Smooth muscle cell (in vitro differentiated cells): ENCODE results near the gene GUCY2D. TPM values are rescaled to one million over a fixed set of nuclear protein-coding genes. Genes with fewer than 3 reads are reported as not detected.
"Not testable (repeated sequence)": the region's sequence is repeated elsewhere in the genome, so short reads cannot be mapped to it uniquely, and the experiment has no call there.

Experiments
- DNase-seq: peaks from one replicate; lab custom pipeline; 2025; ENCODE audit not compliant: unreplicated experiment; lab: John Stamatoyannopoulos, UW
- H2AFZ ChIP-seq: fragments of 200-600 bp; sonication (generic); 2 replicates; pipeline ENCODE4 v1.6.0; 2016; ENCODE audit warnings: antibody characterized with exemption, low read depth, mild to moderate bottlenecking
- H3F3A ChIP-seq: fragments of 200-600 bp; sonication (generic); 2 replicates; pipeline ENCODE4 v1.6.0; 2017; ENCODE audit warnings: antibody characterized with exemption, low read depth
- H3K27ac ChIP-seq: fragments of 200-600 bp; sonication (generic); 2 replicates; pipeline ENCODE4 v1.5.1; 2016; ENCODE audit warnings: low read depth, mild to moderate bottlenecking
- H3K27me3 ChIP-seq: fragments of 200-600 bp; sonication (generic); 2 replicates; pipeline ENCODE4 v1.6.1; 2016; ENCODE audit warnings: low read depth, mild to moderate bottlenecking
- H3K36me3 ChIP-seq: fragments of 200-600 bp; sonication (generic); 2 replicates; pipeline ENCODE4 v1.5.1; 2016; ENCODE audit warnings: low read depth
- H3K4me1 ChIP-seq: fragments of 200-600 bp; sonication (generic); 2 replicates; pipeline ENCODE4 v1.5.1; 2016; ENCODE audit warnings: low read depth
- H3K4me2 ChIP-seq: fragments of 200-600 bp; sonication (generic); 2 replicates; pipeline ENCODE4 v1.6.0; 2016; ENCODE audit warnings: mild to moderate bottlenecking
- H3K4me3 ChIP-seq: fragments of 200-600 bp; sonication (generic); 2 replicates; pipeline ENCODE4 v1.5.1; 2016; ENCODE audit warnings: mild to moderate bottlenecking
- H3K79me2 ChIP-seq: fragments of 200-600 bp; sonication (generic); 2 replicates; pipeline ENCODE4 v1.6.0; 2016; ENCODE audit warnings: low read depth, mild to moderate bottlenecking
- H3K9ac ChIP-seq: fragments of 200-600 bp; sonication (generic); 2 replicates; pipeline ENCODE4 v1.6.0; 2016; ENCODE audit warnings: low read depth
- H3K9me3 ChIP-seq: fragments of 200-600 bp; sonication (generic); replicated peaks from 2 replicates; pipeline ENCODE4 v1.5.1; 2016; ENCODE audit warnings: low read depth
- H4K20me1 ChIP-seq: fragments of 200-600 bp; sonication (generic); 2 replicates; pipeline ENCODE4 v1.6.0; 2016; ENCODE audit warnings: low read depth
- CTCF ChIP-seq: fragments of 200-600 bp; sonication (generic); IDR thresholded peaks from 2 replicates; pipeline ENCODE4 v1.5.1; 2017; ENCODE audit warnings: borderline replicate concordance, mild to moderate bottlenecking, antibody characterized with exemption; ENCODE audit not compliant: insufficient read depth, poor library complexity, severe bottlenecking
- WGBS: methylation state at CpG from one replicate; pipeline ENCODE4 v1.1.7; 2016; ENCODE audit warnings: low lambda C conversion rate; 5-methylcytosine and 5-hydroxymethylcytosine counted together
- polyA plus RNA-seq: library from polyadenylated mRNA; unstranded; fragments of >200 nt; fragmentation: Nextera tagmentation; extraction: Ambion mirVana; gene quantifications from 2 replicates; pipeline ENCODE4 v1.2.1, GENCODE V29; 2016
- total RNA-seq: library from RNA; depleted of rRNA; stranded (reverse); fragments of >200 nt; gene quantifications from 2 replicates; pipeline ENCODE4 v1.2.3, GENCODE V29; 2014

The GUCY2D gene
- total and polyA plus RNA-seq, 2 experiments from 2014 or later, result 0.57 TPM; not detected in 1

- Histone ChIP-seq H3K4me2 (peak overlapping the region; percentile 50), H3K4me3 (peak overlapping the region; percentile 18), H3K9ac (no peak overlapping the region), H2AFZ (no peak overlapping the region), H3K9me3 (no peaks in the 10 kb centered on the region), H3K36me3 (no peaks in the 10 kb centered on the region), H3K27me3 (peaks cover 39% of the 10 kb centered on the region), H3F3A (peaks cover 9% of the 10 kb centered on the region), H3K79me2 (no peaks in the 10 kb centered on the region), H3K27ac (no peak overlapping the region), H3K4me1 (peaks cover 3% of the 10 kb centered on the region), H4K20me1 (no peaks in the 10 kb centered on the region)
- WGBS, result 9% methylated on average over 14 of the region's 14 CpGs
- DNase-seq, result no peak
- peak; percentile 75 for TF ChIP-seq CTCF
These were observed 55.3 kb downstream of the GUCY2D start for GRCh38 chr17:8057691-8058114.

- Histone ChIP-seq H2AFZ (no peak overlapping the region), H3F3A (peaks cover 9% of the 10 kb centered on the region), H3K79me2 (no peaks in the 10 kb centered on the region), H3K4me3 (no peak overlapping the region), H3K27ac (no peak overlapping the region), H3K9ac (no peak overlapping the region), H3K4me2 (no peak overlapping the region), H3K27me3 (peaks cover 52% of the 10 kb centered on the region), H4K20me1 (no peaks in the 10 kb centered on the region), H3K9me3 (no peaks in the 10 kb centered on the region), H3K4me1 (peaks cover 6% of the 10 kb centered on the region), H3K36me3 (no peaks in the 10 kb centered on the region)
- WGBS, result 83% methylated on average over 7 of the region's 7 CpGs
- TF ChIP-seq CTCF, result no peak
- no peak for DNase-seq
These were observed 56.7 kb downstream of the GUCY2D start for GRCh38 chr17:8059131-8059530.

GRCh38 chr17:8060274-8060673 is 57.9 kb downstream of the GUCY2D start:
- DNase-seq, result no peak
- Histone ChIP-seq H3K9me3 (no peaks in the 10 kb centered on the region), H4K20me1 (no peaks in the 10 kb centered on the region), H3K79me2 (no peaks in the 10 kb centered on the region), H3K4me2 (no peak overlapping the region), H3K36me3 (no peaks in the 10 kb centered on the region), H3K9ac (no peak overlapping the region), H3K4me1 (peaks cover 6% of the 10 kb centered on the region), H3K27me3 (peaks cover 63% of the 10 kb centered on the region), H3F3A (peaks cover 9% of the 10 kb centered on the region), H3K27ac (no peak overlapping the region), H3K4me3 (no peak overlapping the region), H2AFZ (no peak overlapping the region)
- peak; percentile 74 for TF ChIP-seq CTCF
- WGBS, result 10% methylated on average over 10 of the region's 10 CpGs

DNA sequence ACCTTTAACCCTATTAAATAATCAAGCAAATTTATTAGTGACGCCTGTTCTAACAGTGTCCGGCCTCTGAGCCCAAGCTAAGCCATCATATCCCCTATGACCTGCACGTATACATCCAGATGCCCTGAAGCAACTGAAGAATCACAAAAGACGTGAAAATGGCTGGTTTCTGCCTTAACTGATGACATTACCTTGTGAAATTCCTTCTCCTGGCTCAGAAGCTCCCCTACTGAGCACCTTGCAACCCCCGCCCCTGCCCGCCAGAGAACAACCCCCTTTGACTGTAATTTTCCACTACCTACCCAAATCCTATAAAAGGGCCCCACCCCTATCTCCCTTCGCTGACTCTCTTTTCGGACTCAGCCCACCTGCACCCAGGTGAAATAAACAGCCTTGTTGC is 59.4 kb downstream of the GUCY2D start:
- not testable (repeated sequence) for DNase-seq, H3F3A ChIP-seq, H3K4me2 ChIP-seq, H4K20me1 ChIP-seq, H3K36me3 ChIP-seq, H2AFZ ChIP-seq, H3K9me3 ChIP-seq, H3K4me1 ChIP-seq, H3K27ac ChIP-seq, H3K79me2 ChIP-seq, H3K9ac ChIP-seq, H3K4me3 ChIP-seq
- WGBS, result 14% methylated on average over 8 of the region's 8 CpGs
- peaks cover 76% of the 10 kb centered on the region for H3K27me3 ChIP-seq
